Fibroblast of lung (primary cell): ENCODE data around the gene PHF2. TPM values are rescaled to one million over a fixed set of nuclear protein-coding genes. Genes with fewer than 3 reads are reported as not detected.

Experiments used
- DNase-seq, 2 donors: peaks; one replicate each; pipeline versions ENCODE4 v3.0.0 to v3.0.0-alpha.2; 2010; ENCODE audit warnings: low read depth in 2 of 2
- H2AFZ ChIP-seq: 2 replicates; pipeline ENCODE4 v1.5.1; 2012; ENCODE audit warnings: low read length, control low read depth, inconsistent platforms
- H3K27ac ChIP-seq: 2 replicates; pipeline ENCODE4 v1.5.1; 2011; ENCODE audit warnings: low read length, control low read depth; ENCODE audit not compliant: insufficient read depth
- H3K27me3 ChIP-seq: 2 replicates; pipeline ENCODE4 v1.5.1; 2011; ENCODE audit warnings: mild to moderate bottlenecking, low read length; ENCODE audit not compliant: control insufficient read depth, insufficient read depth
- H3K36me3 ChIP-seq: 2 replicates; pipeline ENCODE4 v1.5.1; 2011; ENCODE audit warnings: low read length; ENCODE audit not compliant: control insufficient read depth, insufficient read depth
- H3K4me1 ChIP-seq: 2 replicates; pipeline ENCODE4 v1.5.1; 2011; ENCODE audit warnings: low read length; ENCODE audit not compliant: control insufficient read depth, insufficient read depth; ENCODE audit errors: extremely low read depth
- H3K4me2 ChIP-seq: 2 replicates; pipeline ENCODE4 v1.5.1; 2011; ENCODE audit warnings: low read length, control low read depth; ENCODE audit not compliant: insufficient read depth; ENCODE audit errors: extremely low read depth
- H3K4me3 ChIP-seq, 4 experiments: fragments of 200-600 bp in 1 of 4; sonication (generic) in 1 of 4; replicated peaks in 1 of 4; 2 replicates each; pipeline ENCODE4 v1.5.1; 2011 to 2016; ENCODE audit warnings: low read length in 4 of 4, low read depth in 3 of 4, mild to moderate bottlenecking in 3 of 4, control low read depth in 2 of 4, inconsistent platforms in 1 of 4, mixed read lengths in 1 of 4; ENCODE audit not compliant: insufficient read depth in 1 of 4; ENCODE audit errors: control extremely low read depth in 1 of 4
- H3K79me2 ChIP-seq: 2 replicates; pipeline ENCODE4 v1.5.1; 2012; ENCODE audit warnings: mild to moderate bottlenecking, low read length, inconsistent platforms; ENCODE audit not compliant: control insufficient read depth, insufficient read depth
- H3K9ac ChIP-seq: 2 replicates; pipeline ENCODE4 v1.5.1; 2011; ENCODE audit warnings: mild to moderate bottlenecking, low read length, control low read depth; ENCODE audit not compliant: insufficient read depth
- H3K9me3 ChIP-seq: 2 replicates; pipeline ENCODE4 v1.5.1; 2012; ENCODE audit warnings: low read depth, low read length; ENCODE audit not compliant: control insufficient read depth, insufficient read depth
- H4K20me1 ChIP-seq: 2 replicates; pipeline ENCODE4 v1.5.1; 2011; ENCODE audit warnings: low read length; ENCODE audit not compliant: control insufficient read depth, insufficient read depth; ENCODE audit errors: extremely low read depth
- CTCF ChIP-seq, 2 donors: IDR thresholded peaks in 1 of 2; conservative IDR thresholded peaks in 1 of 2; 1 replicate in 1 of 2; 2 replicates in 1 of 2; pipeline ENCODE4 v1.5.1; 2011 to 2012; ENCODE audit warnings: low read length in 2 of 2, control low read depth in 1 of 2, inconsistent platforms in 1 of 2, low read depth in 1 of 2, mild to moderate bottlenecking in 1 of 2
- EZH2 ChIP-seq: IDR thresholded peaks from 2 replicates; pipeline ENCODE4 v1.5.1; 2012; ENCODE audit warnings: low read length, control low read depth, mild to moderate bottlenecking; ENCODE audit errors: missing control alignments
- polyA plus RNA-seq, 2 donors: library from polyadenylated mRNA; depleted of rRNA in 1 of 2; stranded (reverse) in 1 of 2; unstranded in 1 of 2; fragments of >200 nt; gene quantifications; 2 replicates each; pipeline ENCODE4 v1.2.1, GENCODE V29; 2011 to 2012; ENCODE audit warnings: missing spikeins in 1 of 2
- total RNA-seq: library from RNA; depleted of rRNA; stranded (reverse); fragments of >200 nt; gene quantifications from 2 replicates; pipeline ENCODE4 v1.2.1, GENCODE V29; 2014

Gene PHF2
- total and polyA plus RNA-seq, 2 donors (not counting 1 experiment from before 2014, with no cell fraction given), result 9.2 to 13.4 TPM

DNA sequence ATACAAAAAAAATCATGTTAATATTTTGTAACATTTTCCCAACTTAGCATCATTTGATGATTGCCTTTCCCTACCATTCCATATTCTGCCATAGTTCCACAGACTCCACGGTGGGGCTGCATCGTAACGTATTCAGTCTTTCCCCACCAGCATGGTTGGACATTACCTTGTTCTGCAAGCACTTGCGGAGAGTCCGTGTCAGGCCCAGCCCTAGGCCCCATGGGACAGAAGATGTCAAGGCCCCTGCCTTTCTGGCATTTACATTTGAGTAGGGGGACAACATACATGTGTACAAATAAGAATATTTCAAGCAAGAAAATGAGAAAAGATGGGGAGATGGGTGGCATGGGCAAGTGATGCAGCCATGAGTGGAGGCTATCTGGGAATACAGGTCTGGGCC lies 8.2 kb upstream of the PHF2 start:
- Histone ChIP-seq H3K36me3 (peaks cover 6% of the 10 kb centered on the region), H4K20me1 (no peaks in the 10 kb centered on the region), H2AFZ (no peak overlapping the region), H3K4me3 (no peak overlapping the region), H3K27me3 (no peaks in the 10 kb centered on the region), H3K27ac (no peak overlapping the region), H3K9me3 (no peaks in the 10 kb centered on the region), H3K4me2 (no peak overlapping the region), H3K9ac (no peak overlapping the region), H3K4me1 (no peaks in the 10 kb centered on the region), H3K79me2 (no peaks in the 10 kb centered on the region)
- TF ChIP-seq EZH2 (no peak), CTCF (conservative IDR thresholded peaks at IDR 0.05 in 1 of 2, IDR thresholded peaks at IDR 0.05 in 1 of 2; ENCODE audit: low read depth in 1 of 2, low read length in 2 of 2) (no peak)
- DNase-seq, result no peak

DNA sequence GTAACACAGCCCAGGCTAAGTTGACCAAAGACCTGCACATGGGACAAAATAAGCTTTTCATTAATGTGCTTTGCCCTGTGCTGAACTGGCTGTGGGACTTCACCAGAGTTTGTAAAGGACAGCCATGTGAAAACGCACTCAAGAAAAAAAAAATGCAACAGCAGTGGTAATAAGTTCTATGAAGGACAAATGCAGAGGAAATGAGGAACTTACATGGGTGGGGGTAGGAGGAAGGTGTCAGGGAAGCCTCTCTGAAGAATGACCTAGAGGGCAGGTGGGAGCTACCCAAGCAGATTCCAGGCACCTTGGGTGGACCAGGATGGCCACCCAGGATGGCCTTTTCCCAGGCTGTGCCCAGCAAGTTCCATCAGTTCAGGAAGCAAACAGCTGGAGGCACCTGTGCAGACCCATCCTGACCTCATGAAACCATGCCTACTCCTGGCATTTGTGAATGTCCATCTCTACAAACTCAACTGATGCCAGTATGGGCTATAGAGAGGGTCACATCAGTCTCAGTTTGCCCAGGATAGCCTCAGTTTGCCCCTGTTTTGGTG lies 6.7 kb upstream of the PHF2 start:
- no peaks in the 10 kb centered on the region for H3K79me2 ChIP-seq
- no peak for DNase-seq
- H3K4me2 ChIP-seq, result no peak overlapping the region
- H2AFZ ChIP-seq, result no peak overlapping the region
- H3K27me3 ChIP-seq, result no peaks in the 10 kb centered on the region
- no peak overlapping the region for H3K9ac ChIP-seq
- no peaks in the 10 kb centered on the region for H3K36me3 ChIP-seq
- H3K27ac ChIP-seq, result no peak overlapping the region
- TF ChIP-seq CTCF (conservative IDR thresholded peaks at IDR 0.05 in 1 of 2, IDR thresholded peaks at IDR 0.05 in 1 of 2; ENCODE audit: low read depth in 1 of 2, low read length in 2 of 2) (no peak), EZH2 (no peak)
- H3K4me1 ChIP-seq, result no peaks in the 10 kb centered on the region
- H3K4me3 ChIP-seq, result no peak overlapping the region
- no peaks in the 10 kb centered on the region for H4K20me1 ChIP-seq
- H3K9me3 ChIP-seq, result no peaks in the 10 kb centered on the region

DNA sequence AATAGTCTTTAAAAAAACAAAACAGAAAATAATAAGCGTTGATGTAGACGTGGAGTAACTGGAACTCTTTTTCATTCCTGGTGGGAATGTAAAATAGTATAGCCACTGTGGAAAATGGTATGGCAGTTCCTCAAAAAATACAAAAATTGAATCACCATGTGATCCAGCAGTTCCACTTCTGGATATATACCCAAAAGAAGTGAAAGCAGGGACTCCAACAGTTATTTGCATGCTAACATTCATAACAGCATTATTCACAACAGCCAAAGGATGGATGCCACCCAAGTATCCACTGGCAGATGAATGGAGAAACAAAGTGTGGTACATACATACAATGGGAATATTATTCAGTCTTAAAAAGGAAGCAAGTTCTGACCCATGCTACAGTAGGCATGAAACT lies 4.2 kb upstream of the PHF2 start:
- Histone ChIP-seq H3K9ac (no peak overlapping the region), H3K27ac (no peak overlapping the region)

More for the DNA sequence above, 4.2 kb upstream of the PHF2 start:
- Histone ChIP-seq H3K4me3 (no peak overlapping the region), H4K20me1 (no peaks in the 10 kb centered on the region), H3K4me2 (no peak overlapping the region), H3K27me3 (no peaks in the 10 kb centered on the region), H3K4me1 (peaks cover 7% of the 10 kb centered on the region), H2AFZ (no peak overlapping the region), H3K9me3 (no peaks in the 10 kb centered on the region), H3K36me3 (no peaks in the 10 kb centered on the region), H3K79me2 (peaks cover 5% of the 10 kb centered on the region)
- no peak for TF ChIP-seq EZH2
- no peak for TF ChIP-seq CTCF (conservative IDR thresholded peaks at IDR 0.05 in 1 of 2, IDR thresholded peaks at IDR 0.05 in 1 of 2; ENCODE audit: low read depth in 1 of 2, low read length in 2 of 2)
- DNase-seq, result no peak
